CD14-positive monocyte (primary cell): ENCODE measurements around the gene MYO5B. TPM values are rescaled to one million over a fixed set of nuclear protein-coding genes. Genes with fewer than 3 reads are reported as not detected.

ENCODE experiments used
- DNase-seq, 3 donors: peaks; one replicate each; pipeline ENCODE4 v3.0.0-alpha.2; 2011 to 2022
- H2AFZ ChIP-seq: 2 replicates; pipeline ENCODE4 v1.6.0; 2012; ENCODE audit warnings: mild to moderate bottlenecking, low read depth, low read length, inconsistent platforms; ENCODE audit not compliant: insufficient read depth, poor library complexity, severe bottlenecking
- H3K27ac ChIP-seq, 2 donors: 1 replicate in 1 of 2; 2 replicates in 1 of 2; pipeline ENCODE4 v1.5.1; 2012 to 2013; ENCODE audit warnings: low read length in 2 of 2, control low read depth in 1 of 2, inconsistent platforms in 1 of 2, low read depth in 1 of 2, mild to moderate bottlenecking in 1 of 2
- H3K27me3 ChIP-seq, 2 donors: one replicate each; pipeline versions ENCODE4 v1.6.0 to v1.6.1; 2011 to 2013; ENCODE audit warnings: low read length in 2 of 2; ENCODE audit not compliant: control insufficient read depth in 2 of 2, insufficient read depth in 2 of 2
- H3K36me3 ChIP-seq, 2 donors: replicated peaks in 1 of 2; 1 replicate in 1 of 2; 2 replicates in 1 of 2; pipeline versions ENCODE4 v1.5.1 to v1.6.1; 2012 to 2013; ENCODE audit warnings: low read length in 2 of 2, control low read depth in 1 of 2, inconsistent platforms in 1 of 2, mild to moderate bottlenecking in 1 of 2; ENCODE audit not compliant: insufficient read depth in 2 of 2, control insufficient read depth in 1 of 2
- H3K4me1 ChIP-seq, 2 donors: 1 replicate in 1 of 2; 2 replicates in 1 of 2; pipeline versions ENCODE4 v1.5.1 to v1.6.1; 2012 to 2013; ENCODE audit warnings: low read length in 2 of 2, control low read depth in 1 of 2, inconsistent platforms in 1 of 2, mild to moderate bottlenecking in 1 of 2, moderate library complexity in 1 of 2; ENCODE audit not compliant: insufficient read depth in 2 of 2, control insufficient read depth in 1 of 2
- H3K4me2 ChIP-seq: replicated peaks from 2 replicates; pipeline ENCODE3; 2012; ENCODE audit warnings: low read length, moderate library complexity, mild to moderate bottlenecking; ENCODE audit not compliant: poor library complexity, severe bottlenecking; ENCODE audit errors: extremely low read depth
- H3K4me3 ChIP-seq, 3 experiments: fragments of 200-600 bp in 1 of 3; sonication (generic) in 1 of 3; replicated peaks in 1 of 3; 1 replicate in 2 of 3; 2 replicates in 1 of 3; pipeline ENCODE4 v1.5.1; 2011 to 2013; ENCODE audit warnings: low read length in 3 of 3, mild to moderate bottlenecking in 3 of 3, control low read depth in 2 of 3, low read depth in 2 of 3, inconsistent platforms in 1 of 3, moderate library complexity in 1 of 3
- H3K79me2 ChIP-seq: 2 replicates; pipeline ENCODE4 v1.6.0; 2012; ENCODE audit warnings: mild to moderate bottlenecking, control low read depth, inconsistent platforms, low read length, moderate library complexity; ENCODE audit not compliant: insufficient read depth
- H3K9ac ChIP-seq: 2 replicates; pipeline ENCODE4 v1.6.0; 2017; ENCODE audit warnings: low read length, mild to moderate bottlenecking; ENCODE audit not compliant: insufficient read depth, poor library complexity, severe bottlenecking
- H3K9me3 ChIP-seq, 2 donors: replicated peaks in 1 of 2; 1 replicate in 1 of 2; 2 replicates in 1 of 2; pipeline versions ENCODE4 v1.5.1 to v1.6.1; 2012 to 2013; ENCODE audit warnings: low read length in 2 of 2, control low read depth in 1 of 2; ENCODE audit not compliant: control insufficient read depth in 1 of 2, insufficient read depth in 1 of 2
- H4K20me1 ChIP-seq: 2 replicates; pipeline ENCODE4 v1.6.0; 2012; ENCODE audit warnings: mild to moderate bottlenecking, low read length, control low read depth, moderate library complexity; ENCODE audit not compliant: insufficient read depth
- H3K27ac Mint-ChIP-seq, 7 donors: one replicate each; pipeline ENCODE4 v1.8.0; 2020; ENCODE audit warnings: mild to moderate bottlenecking in 7 of 7, mixed read lengths in 7 of 7, moderate library complexity in 6 of 7, inconsistent platforms in 2 of 7
- H3K27me3 Mint-ChIP-seq, 3 donors: one replicate each; pipeline ENCODE4 v1.8.0; 2021 to 2022; ENCODE audit warnings: low read depth in 3 of 3, mild to moderate bottlenecking in 3 of 3, mixed read lengths in 3 of 3, moderate library complexity in 3 of 3, inconsistent platforms in 1 of 3
- H3K36me3 Mint-ChIP-seq, 2 donors: one replicate each; pipeline ENCODE4 v1.8.0; 2020; ENCODE audit warnings: mixed read lengths in 2 of 2, inconsistent platforms in 1 of 2, mild to moderate bottlenecking in 1 of 2
- H3K4me1 Mint-ChIP-seq: one replicate; pipeline ENCODE4 v1.8.0; 2020; ENCODE audit warnings: mild to moderate bottlenecking, mixed read lengths
- H3K4me3 Mint-ChIP-seq, 2 donors: one replicate each; pipeline ENCODE4 v1.8.0; 2020; ENCODE audit warnings: mild to moderate bottlenecking in 2 of 2, mixed read lengths in 2 of 2, moderate library complexity in 1 of 2
- H3K9me3 Mint-ChIP-seq, 7 donors: one replicate each; pipeline ENCODE4 v1.8.0; 2020 to 2022; ENCODE audit warnings: mixed read lengths in 7 of 7, mild to moderate bottlenecking in 6 of 7, moderate library complexity in 6 of 7, inconsistent platforms in 2 of 7
- WGBS: methylation state at CpG from one replicate; pipeline ENCODE4 v1.1.5; 2013; ENCODE audit warnings: missing lambda C conversion rate; ENCODE audit not compliant: insufficient coverage; 5-methylcytosine and 5-hydroxymethylcytosine counted together
- intact Hi-C, 2 donors: fragments of 100-400 bp; cut with micrococcal nuclease; formaldehyde crosslinking; loops; one replicate each; pipeline versions ENCODE4 v1.15.0 to v1.15.1; 2023
- polyA plus RNA-seq, 3 donors: library from polyadenylated mRNA; depleted of rRNA in 1 of 3; unstranded in 2 of 3; stranded (reverse) in 1 of 3; fragments of 300-500 nt in 2 of 3; fragments of >200 nt in 1 of 3; fragmentation: Illumina TruSeq in 2 of 3; gene quantifications; 1 replicate in 2 of 3; 2 replicates in 1 of 3; pipeline ENCODE4 v1.2.3, GENCODE V29; 2012 to 2021
- TF ChIP-seq, protein P1 (sequence below): fragments of 200-600 bp; IDR thresholded peaks from one replicate; pipeline ENCODE4 v1.8.0; 2022; ENCODE audit warnings: antibody characterized with exemption, mild to moderate bottlenecking

Gene MYO5B
- polyA plus RNA-seq, 3 donors: 0.04 TPM; not detected in 2

DNA sequence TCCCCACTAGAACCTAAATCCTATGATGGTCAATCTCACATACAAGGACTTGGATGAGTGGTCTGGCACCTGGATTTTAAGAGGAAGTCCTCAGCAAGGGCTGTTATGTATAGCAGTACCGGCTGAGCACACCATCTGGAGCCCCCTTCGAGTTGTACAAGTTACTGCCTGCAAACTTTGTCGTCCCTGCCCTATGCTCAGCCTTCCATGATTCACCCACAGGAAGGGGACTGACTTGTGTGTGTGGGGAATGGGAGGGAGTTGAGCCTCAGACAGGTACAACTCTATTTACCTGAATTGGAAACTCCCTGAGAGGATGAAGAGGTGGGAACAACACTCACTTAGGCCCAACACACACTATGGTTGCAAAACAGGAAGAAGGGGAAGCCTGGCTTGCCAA lies 186.6 kb downstream of the MYO5B start:
- H3K4me3 Mint-ChIP-seq: no peak overlapping the region
- no peaks in the 10 kb centered on the region for H3K9me3 Mint-ChIP-seq
- Histone ChIP-seq H2AFZ (no peak overlapping the region), H3K27ac (no peak overlapping the region), H3K4me3 (no peak overlapping the region), H3K4me2 (no peak overlapping the region), H3K79me2 (no peaks in the 10 kb centered on the region), H3K4me1 (no peaks in the 10 kb centered on the region), H3K36me3 (no peaks in the 10 kb centered on the region), H3K9me3 (no peaks in the 10 kb centered on the region), H4K20me1 (no peaks in the 10 kb centered on the region), H3K27me3 (no peaks in the 10 kb centered on the region), H3K9ac (no peak overlapping the region)
- DNase-seq: no peak
- TF ChIP-seq, protein P1, sequence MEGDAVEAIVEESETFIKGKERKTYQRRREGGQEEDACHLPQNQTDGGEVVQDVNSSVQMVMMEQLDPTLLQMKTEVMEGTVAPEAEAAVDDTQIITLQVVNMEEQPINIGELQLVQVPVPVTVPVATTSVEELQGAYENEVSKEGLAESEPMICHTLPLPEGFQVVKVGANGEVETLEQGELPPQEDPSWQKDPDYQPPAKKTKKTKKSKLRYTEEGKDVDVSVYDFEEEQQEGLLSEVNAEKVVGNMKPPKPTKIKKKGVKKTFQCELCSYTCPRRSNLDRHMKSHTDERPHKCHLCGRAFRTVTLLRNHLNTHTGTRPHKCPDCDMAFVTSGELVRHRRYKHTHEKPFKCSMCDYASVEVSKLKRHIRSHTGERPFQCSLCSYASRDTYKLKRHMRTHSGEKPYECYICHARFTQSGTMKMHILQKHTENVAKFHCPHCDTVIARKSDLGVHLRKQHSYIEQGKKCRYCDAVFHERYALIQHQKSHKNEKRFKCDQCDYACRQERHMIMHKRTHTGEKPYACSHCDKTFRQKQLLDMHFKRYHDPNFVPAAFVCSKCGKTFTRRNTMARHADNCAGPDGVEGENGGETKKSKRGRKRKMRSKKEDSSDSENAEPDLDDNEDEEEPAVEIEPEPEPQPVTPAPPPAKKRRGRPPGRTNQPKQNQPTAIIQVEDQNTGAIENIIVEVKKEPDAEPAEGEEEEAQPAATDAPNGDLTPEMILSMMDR: no peak
- no peaks in the 10 kb centered on the region for H3K36me3 Mint-ChIP-seq
- no peak overlapping the region for H3K27ac Mint-ChIP-seq
- no CpG with 5 or more reads among the region's 3 CpGs for WGBS
- H3K4me1 Mint-ChIP-seq: no peaks in the 10 kb centered on the region
- intact Hi-C loops: loop anchor here in 1 of 2 donors (10.0 kb wide), 1 partner anchor 426 kb away; no protein-coding TSS in a partner anchor
- peaks cover 0 to 6% (median 0%) of the 10 kb centered on the region in 3 donors for H3K27me3 Mint-ChIP-seq

DNA sequence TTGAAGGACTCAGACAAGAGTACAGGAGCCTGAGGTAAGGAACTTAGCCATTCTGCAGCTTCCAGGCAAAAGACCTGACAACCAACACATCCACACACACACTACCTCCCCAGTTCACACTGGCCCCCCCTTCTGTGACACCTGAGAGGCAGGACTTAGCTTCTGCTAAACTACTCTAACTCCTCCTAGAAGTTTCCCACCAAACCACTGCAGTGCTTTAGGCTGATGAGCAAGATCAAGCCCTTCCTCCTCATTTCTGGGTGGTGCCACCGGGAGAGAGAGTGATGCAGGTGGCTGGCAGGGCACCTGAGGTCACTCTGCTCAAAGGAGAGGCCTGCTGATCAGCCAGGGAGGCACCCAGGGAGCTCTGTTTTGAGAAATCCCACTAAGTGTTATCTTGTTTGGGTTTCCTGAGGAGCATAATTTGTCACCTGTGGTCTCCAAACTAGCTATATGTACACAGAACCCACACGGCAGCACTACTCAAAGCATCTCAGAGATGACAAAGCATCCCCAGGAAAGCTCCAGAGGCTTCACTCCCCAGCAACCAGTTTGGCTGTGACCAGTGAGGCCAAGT lies 188.4 kb downstream of the MYO5B start:
- Mint-ChIP-seq H3K4me3 (no peak overlapping the region), H3K27ac (peak overlapping the region in 1 of 7 donors; percentile 21), H3K27me3 (peaks cover 0 to 3% (median 3%) of the 10 kb centered on the region in 3 donors), H3K4me1 (no peaks in the 10 kb centered on the region), H3K9me3 (no peaks in the 10 kb centered on the region), H3K36me3 (no peaks in the 10 kb centered on the region)
- Histone ChIP-seq H3K4me2 (no peak overlapping the region), H3K9me3 (no peaks in the 10 kb centered on the region), H3K9ac (no peak overlapping the region), H4K20me1 (no peaks in the 10 kb centered on the region), H3K79me2 (no peaks in the 10 kb centered on the region), H3K27ac (no peak overlapping the region), H3K27me3 (no peaks in the 10 kb centered on the region), H3K4me3 (no peak overlapping the region), H3K36me3 (no peaks in the 10 kb centered on the region), H2AFZ (no peak overlapping the region), H3K4me1 (no peaks in the 10 kb centered on the region)
- no peak for DNase-seq
- 67% methylated on average over 1 of the region's 2 CpGs for WGBS
- TF ChIP-seq, protein P1: no peak
- intact Hi-C loops: loop anchor here in 1 of 2 donors (10.0 kb wide), 1 partner anchor 428 kb away; no protein-coding TSS in a partner anchor
